Stomach (tissue), 9 donors: ENCODE data around the gene SAMD7. TPM values are rescaled to one million over a fixed set of nuclear protein-coding genes. Genes with fewer than 3 reads are reported as not detected.
A peak's percentile ranks its signal among the peaks of the same experiment; 100 is the strongest.

Experiments used
- DNase-seq, 2 donors: peaks; one replicate each; pipeline versions ENCODE4 v3.0.0 to v3.0.0-alpha.2; 2013 to 2019
- H3K27ac ChIP-seq, 5 donors: fragments of 200-600 bp in 4 of 5; sonication (generic) in 4 of 5; one replicate each; pipeline ENCODE4 v1.5.1; 2013 to 2019; ENCODE audit warnings: mild to moderate bottlenecking in 1 of 5, moderate library complexity in 1 of 5
- H3K27me3 ChIP-seq, 3 donors: fragments of 200-600 bp; sonication (generic); one replicate each; pipeline ENCODE4 v1.5.1; 2017 to 2019; ENCODE audit warnings: mixed run types in 1 of 3
- H3K36me3 ChIP-seq, 4 donors: fragments of 200-600 bp; sonication (generic); 1 replicate in 3 of 4; 2 replicates in 1 of 4; pipeline ENCODE4 v1.5.1; 2016 to 2019
- H3K4me1 ChIP-seq, 4 donors: fragments of 200-600 bp; sonication (generic); one replicate each; pipeline ENCODE4 v1.5.1; 2016 to 2019
- H3K4me3 ChIP-seq, 4 donors: fragments of 200-600 bp; sonication (generic) in 3 of 4; one replicate each; pipeline ENCODE4 v1.5.1; 2016 to 2019; ENCODE audit warnings: mild to moderate bottlenecking in 1 of 4
- H3K9me3 ChIP-seq, 4 donors: fragments of 200-600 bp; sonication (generic); one replicate each; pipeline ENCODE4 v1.5.1; 2016 to 2019
- EP300 ChIP-seq: sonication (generic); formaldehyde crosslinking; IDR thresholded peaks from one replicate; pipeline ENCODE4 v1.6.1; 2017; ENCODE audit warnings: antibody characterized with exemption
- POLR2A ChIP-seq, 4 donors: fragments of 450-650 bp; IDR thresholded peaks; one replicate each; pipeline ENCODE4 v1.6.1; 2016; ENCODE audit warnings: antibody characterized with exemption in 4 of 4, control low read depth in 2 of 4, mild to moderate bottlenecking in 1 of 4, moderate library complexity in 1 of 4
- POLR2AphosphoS5 ChIP-seq, 3 donors: sonication (generic); formaldehyde crosslinking; IDR thresholded peaks; one replicate each; pipeline ENCODE4 v1.6.1; 2016; ENCODE audit warnings: antibody characterized with exemption in 3 of 3
- WGBS, 5 donors: extraction: QIAGEN DNeasy Blood & Tissue Kit in 3 of 5; methylation state at CpG; one replicate each; pipeline versions ENCODE4 v1.1.5 to v1.1.7; 2013 to 2018; 5-methylcytosine and 5-hydroxymethylcytosine counted together
- intact Hi-C: fragments of 100-400 bp; cut with DNase I; formaldehyde crosslinking; loops from one replicate; pipeline ENCODE4 v1.15.1; 2023; ENCODE audit warnings: low total_unique reads
- polyA plus RNA-seq, 3 donors: library from polyadenylated mRNA; stranded (reverse); fragments of 200-250 nt; gene quantifications; one replicate each; pipeline ENCODE4 v1.2.3, GENCODE V29; 2013
- total RNA-seq, 5 donors: library from RNA; depleted of rRNA; stranded (reverse); fragments of >200 nt; gene quantifications; one replicate each; pipeline versions ENCODE4 v1.1.0 to v1.2.3, GENCODE V29; 2014 to 2016
- TF ChIP-seq, protein P1 (sequence below), 7 experiments: fragments of 450-650 bp in 4 of 7; fragments of 200-600 bp in 3 of 7; sonication (generic) in 3 of 7; IDR thresholded peaks; one replicate each; pipeline ENCODE4 v1.5.1; 2016 to 2019; ENCODE audit warnings: antibody characterized with exemption in 7 of 7, control low read depth in 2 of 7, mild to moderate bottlenecking in 1 of 7
- donor health status: healthy with polysubstance abuse.
- donor health status: Bipolar disorder and iron deficiency.
- donor health status: healthy.

Gene SAMD7
- total and polyA plus RNA-seq, 8 donors, result not detected

DNA sequence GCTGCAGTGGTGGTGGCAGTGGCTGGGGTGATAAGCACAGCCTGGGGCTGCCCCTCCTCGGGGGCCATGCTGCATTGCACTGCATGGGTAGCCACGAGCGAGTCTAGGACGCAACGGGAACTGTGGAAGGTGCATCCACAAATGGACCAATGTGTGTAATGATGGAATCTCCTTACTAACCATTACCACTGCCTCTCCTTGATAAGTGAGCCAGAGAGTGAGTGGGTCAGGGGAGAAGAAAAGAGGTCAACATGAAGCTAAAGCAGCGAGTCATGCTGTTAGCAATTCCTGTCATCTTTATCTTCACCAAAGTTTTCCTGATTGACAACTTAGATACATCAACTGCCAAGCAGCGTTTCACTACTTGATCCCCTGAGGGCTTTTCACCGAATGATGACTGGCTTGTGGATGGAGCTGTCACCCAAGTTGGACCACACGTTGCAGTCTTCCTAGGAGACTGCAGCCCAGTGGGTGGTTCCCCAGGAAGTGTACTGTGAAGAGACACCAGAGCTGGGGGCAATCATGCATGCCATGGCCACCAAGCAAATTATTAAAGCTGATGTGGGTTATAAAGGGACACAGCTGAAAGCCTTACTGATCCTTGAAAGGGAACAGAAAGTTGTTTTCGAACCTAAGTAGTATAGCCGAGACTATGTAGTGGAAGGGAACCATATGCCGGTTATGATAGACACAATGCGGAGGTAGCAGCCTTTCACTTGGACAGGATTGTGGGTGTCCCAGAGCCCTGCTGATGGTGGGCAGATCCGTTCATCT is 20.6 kb downstream of the SAMD7 start:
- 79 to 88% (median 86%) methylated on average over 14 of the region's 14 CpGs for WGBS, 5 donors
- Histone ChIP-seq H3K36me3 (no peaks in the 10 kb centered on the region), H3K4me3 (no peak overlapping the region), H3K4me1 (no peaks in the 10 kb centered on the region), H3K27ac (no peak overlapping the region), H3K27me3 (no peaks in the 10 kb centered on the region), H3K9me3 (no peaks in the 10 kb centered on the region)
- no peak for DNase-seq
- intact Hi-C loops, result no loop called here
- TF ChIP-seq, protein P1, sequence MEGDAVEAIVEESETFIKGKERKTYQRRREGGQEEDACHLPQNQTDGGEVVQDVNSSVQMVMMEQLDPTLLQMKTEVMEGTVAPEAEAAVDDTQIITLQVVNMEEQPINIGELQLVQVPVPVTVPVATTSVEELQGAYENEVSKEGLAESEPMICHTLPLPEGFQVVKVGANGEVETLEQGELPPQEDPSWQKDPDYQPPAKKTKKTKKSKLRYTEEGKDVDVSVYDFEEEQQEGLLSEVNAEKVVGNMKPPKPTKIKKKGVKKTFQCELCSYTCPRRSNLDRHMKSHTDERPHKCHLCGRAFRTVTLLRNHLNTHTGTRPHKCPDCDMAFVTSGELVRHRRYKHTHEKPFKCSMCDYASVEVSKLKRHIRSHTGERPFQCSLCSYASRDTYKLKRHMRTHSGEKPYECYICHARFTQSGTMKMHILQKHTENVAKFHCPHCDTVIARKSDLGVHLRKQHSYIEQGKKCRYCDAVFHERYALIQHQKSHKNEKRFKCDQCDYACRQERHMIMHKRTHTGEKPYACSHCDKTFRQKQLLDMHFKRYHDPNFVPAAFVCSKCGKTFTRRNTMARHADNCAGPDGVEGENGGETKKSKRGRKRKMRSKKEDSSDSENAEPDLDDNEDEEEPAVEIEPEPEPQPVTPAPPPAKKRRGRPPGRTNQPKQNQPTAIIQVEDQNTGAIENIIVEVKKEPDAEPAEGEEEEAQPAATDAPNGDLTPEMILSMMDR (IDR thresholded peaks at IDR 0.05), result no peak
- no peak for TF ChIP-seq POLR2A (IDR thresholded peaks at IDR 0.05)
- no peak for TF ChIP-seq EP300
- no peak for TF ChIP-seq POLR2AphosphoS5 (IDR thresholded peaks at IDR 0.05)

DNA sequence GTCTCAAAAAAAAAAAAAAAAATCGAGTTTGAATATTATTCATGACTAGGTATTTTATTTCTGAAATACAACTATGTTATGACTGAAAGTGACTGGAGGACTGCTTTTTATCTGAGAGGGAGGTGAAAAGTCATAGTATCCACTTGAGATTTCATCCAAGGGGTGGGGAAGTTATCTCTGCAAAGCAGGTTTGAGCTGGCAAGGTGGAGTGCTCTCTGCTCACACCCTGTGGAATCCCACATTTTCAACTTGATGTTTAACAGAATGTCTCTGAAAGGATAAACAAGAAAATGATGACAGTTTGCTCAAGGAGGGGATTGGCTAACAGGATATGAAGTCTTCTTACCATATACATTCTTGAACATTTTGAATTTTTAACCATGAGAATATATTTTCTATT is 27.9 kb downstream of the SAMD7 start:
- no peaks in the 10 kb centered on the region for H3K4me1 ChIP-seq
- 35 to 52% (median 46%) methylated on average over 1 of the region's 1 CpG for WGBS, 5 donors
- TF ChIP-seq POLR2A (IDR thresholded peaks at IDR 0.05) (no peak), EP300 (no peak), POLR2AphosphoS5 (IDR thresholded peaks at IDR 0.05) (no peak)
- TF ChIP-seq, protein P1 (IDR thresholded peaks at IDR 0.05), result no peak
- intact Hi-C loops, result no loop called here
- H3K36me3 ChIP-seq, result no peaks in the 10 kb centered on the region
- H3K27me3 ChIP-seq, result no peaks in the 10 kb centered on the region
- H3K4me3 ChIP-seq, result no peak overlapping the region
- no peak for DNase-seq
- H3K9me3 ChIP-seq, result no peaks in the 10 kb centered on the region
- no peak overlapping the region for H3K27ac ChIP-seq

DNA sequence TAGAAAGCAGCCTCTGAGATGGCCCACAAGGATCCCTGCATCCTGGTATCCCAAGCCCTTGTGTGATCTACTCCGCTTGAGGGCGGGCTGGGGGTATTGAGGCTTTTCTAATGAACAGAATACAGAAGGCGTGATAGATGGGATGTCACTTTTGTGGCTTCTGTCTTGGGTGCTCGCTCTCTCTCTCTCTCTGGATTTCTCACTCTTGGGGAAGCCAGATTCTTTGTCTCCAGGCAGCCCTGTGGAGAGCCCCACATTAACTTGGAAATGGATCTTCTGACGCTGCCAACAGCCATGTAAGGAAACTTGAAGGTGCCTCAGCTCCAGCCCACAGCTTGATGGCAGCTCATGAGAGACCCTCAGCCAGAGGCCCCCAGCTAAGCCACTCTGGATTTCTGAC is 28.4 kb downstream of the SAMD7 start:
- 80 to 91% (median 90%) methylated on average over 5 of the region's 5 CpGs for WGBS, 5 donors
- intact Hi-C loops, result no loop called here
- peaks cover 0 to under 1% (median 0%) of the 10 kb centered on the region in 4 donors for H3K4me1 ChIP-seq
- no peaks in the 10 kb centered on the region for H3K36me3 ChIP-seq
- no peak for DNase-seq
- no peaks in the 10 kb centered on the region for H3K9me3 ChIP-seq
- H3K27ac ChIP-seq, result no peak overlapping the region
- TF ChIP-seq POLR2A (IDR thresholded peaks at IDR 0.05) (no peak), POLR2AphosphoS5 (IDR thresholded peaks at IDR 0.05) (no peak), EP300 (no peak)
- TF ChIP-seq, protein P1 (IDR thresholded peaks at IDR 0.05), result no peak
- no peaks in the 10 kb centered on the region for H3K27me3 ChIP-seq
- H3K4me3 ChIP-seq, result no peak overlapping the region

DNA sequence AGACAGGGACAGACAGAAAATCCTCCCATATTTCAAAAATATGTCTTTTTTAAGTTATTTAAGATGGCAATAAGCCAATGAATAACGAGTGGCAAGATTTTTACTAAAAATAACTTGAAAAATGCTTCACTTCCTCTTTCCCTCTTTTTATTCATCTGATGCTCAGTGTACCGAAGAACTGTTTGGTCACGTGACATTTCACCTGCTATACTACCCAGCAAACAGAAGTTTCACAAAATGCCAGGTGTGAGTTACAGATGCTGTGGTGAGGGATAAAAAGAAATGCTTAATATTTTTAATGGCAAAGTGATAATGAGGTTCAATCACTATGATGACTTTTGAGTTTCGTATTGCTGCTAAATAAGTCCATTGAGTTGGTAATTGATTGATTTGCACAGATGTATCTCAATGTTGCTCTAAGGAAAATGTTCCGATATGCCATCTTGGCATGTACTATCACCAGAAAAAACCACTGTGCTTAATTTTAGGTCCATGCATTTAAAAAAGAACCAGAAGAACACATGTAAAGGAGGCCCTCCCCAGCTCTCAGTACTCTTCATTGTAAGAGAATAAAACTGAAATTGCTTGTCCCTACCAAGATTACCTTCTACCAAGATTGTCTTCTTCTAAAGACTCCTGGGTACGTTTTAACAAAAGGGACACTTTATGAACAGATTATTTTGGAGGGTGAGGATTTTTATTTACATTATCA is 29.3 kb downstream of the SAMD7 start:
- no peaks in the 10 kb centered on the region for H3K36me3 ChIP-seq
- no peaks in the 10 kb centered on the region for H3K9me3 ChIP-seq
- intact Hi-C loops, result no loop called here
- H3K27me3 ChIP-seq, result no peaks in the 10 kb centered on the region
- TF ChIP-seq, protein P1 (IDR thresholded peaks at IDR 0.05), result no peak
- TF ChIP-seq EP300 (no peak), POLR2A (IDR thresholded peaks at IDR 0.05) (no peak), POLR2AphosphoS5 (IDR thresholded peaks at IDR 0.05) (no peak)
- DNase-seq, result peak in 1 of 2 donors; percentile 19
- WGBS, 5 donors, result 60 to 65% (median 63%) methylated on average over 6 of the region's 6 CpGs
- H3K4me1 ChIP-seq, result peaks cover 0 to 8% (median 0%) of the 10 kb centered on the region in 4 donors
- H3K4me3 ChIP-seq, result no peak overlapping the region
- peak overlapping the region in 1 of 5 donors; percentile 16 for H3K27ac ChIP-seq
